Nephron progenitor cell (in vitro differentiated cells): ENCODE results near the gene PARN.
A peak's percentile ranks its signal among the peaks of the same experiment; 100 is the strongest.
"Not testable (repeated sequence)": the region's sequence is repeated elsewhere in the genome, so short reads cannot be mapped to it uniquely, and the experiment has no call there.

ENCODE experiments used
- DNase-seq: peaks from one replicate; pipeline ENCODE4 v3.0.0; 2021
- H3K27ac Mint-ChIP-seq: 2 replicates; pipeline ENCODE4 v1.8.0; 2021; ENCODE audit warnings: mild to moderate bottlenecking, moderate library complexity, mixed read lengths
- H3K27me3 Mint-ChIP-seq: 2 replicates; pipeline ENCODE4 v1.8.0; 2021; ENCODE audit warnings: mild to moderate bottlenecking, low read depth, mixed read lengths; ENCODE audit not compliant: poor library complexity
- H3K36me3 Mint-ChIP-seq: 2 replicates; pipeline ENCODE4 v1.8.0; 2021; ENCODE audit warnings: low read depth, mixed read lengths
- H3K4me1 Mint-ChIP-seq: 2 replicates; pipeline ENCODE4 v1.8.0; 2021; ENCODE audit warnings: mixed read lengths
- H3K4me3 Mint-ChIP-seq: 2 replicates; pipeline ENCODE4 v1.8.0; 2021; ENCODE audit warnings: mild to moderate bottlenecking, moderate library complexity, mixed read lengths
- H3K9me3 Mint-ChIP-seq: 2 replicates; pipeline ENCODE4 v1.8.0; 2021; ENCODE audit warnings: mild to moderate bottlenecking, moderate library complexity, mixed read lengths
- CTCF ChIP-seq: fragments of 200-600 bp; sonication (generic); IDR thresholded peaks from 2 replicates; pipeline ENCODE4 v1.5.0; 2021; ENCODE audit warnings: antibody characterized with exemption

The PARN gene

GRCh38 chr16:14635395-14636165 is 5.5 kb upstream of the PARN start:
- Mint-ChIP-seq H3K27ac (no peak overlapping the region), H3K4me1 (peaks cover 40% of the 10 kb centered on the region), H3K36me3 (peaks cover 11% of the 10 kb centered on the region), H3K9me3 (no peaks in the 10 kb centered on the region), H3K27me3 (no peaks in the 10 kb centered on the region), H3K4me3 (peak overlapping the region; percentile 24)
- no peak for DNase-seq
- no peak for TF ChIP-seq CTCF

GRCh38 chr16:14634389-14634725 is 4.3 kb upstream of the PARN start:
- Mint-ChIP-seq H3K36me3 (peaks cover 9% of the 10 kb centered on the region), H3K27me3 (no peaks in the 10 kb centered on the region), H3K4me1 (peaks cover 47% of the 10 kb centered on the region), H3K4me3 (peak overlapping the region; percentile 99), H3K9me3 (peaks cover 4% of the 10 kb centered on the region), H3K27ac (no peak overlapping the region)
- TF ChIP-seq CTCF, result no peak
- no peak for DNase-seq

GRCh38 chr16:14632693-14633569 is 2.9 kb upstream of the PARN start, which contains the start of gene BFAR:
Gene BFAR (plus strand): TSS chr16:14632951. CDS start chr16:14644347, 11,396 bp downstream.
- no peak for TF ChIP-seq CTCF
- Mint-ChIP-seq H3K36me3 (peaks cover 9% of the 10 kb centered on the region), H3K27me3 (no peaks in the 10 kb centered on the region), H3K4me1 (peaks cover 55% of the 10 kb centered on the region), H3K27ac (peak within 1 kb of the TSS; percentile 98), H3K9me3 (peaks cover 4% of the 10 kb centered on the region), H3K4me3 (peak within 1 kb of the TSS; percentile 99)
- peak; percentile 99 for DNase-seq

GRCh38 chr16:14630620-14631330 is 715 bp upstream of the PARN start:
- not testable (repeated sequence) for DNase-seq, H3K9me3 Mint-ChIP-seq, H3K27me3 Mint-ChIP-seq
- Mint-ChIP-seq H3K4me1 (peaks cover 41% of the 10 kb centered on the region), H3K36me3 (peaks cover 28% of the 10 kb centered on the region), H3K27ac (peak overlapping the region; percentile 96), H3K4me3 (peak overlapping the region; percentile 99)

GRCh38 chr16:14629612-14629918 is 495 bp downstream of the PARN start:
- Mint-ChIP-seq H3K4me3 (peak overlapping the region; percentile 98), H3K9me3 (peaks cover 4% of the 10 kb centered on the region), H3K27ac (peak overlapping the region; percentile 98), H3K4me1 (peaks cover 28% of the 10 kb centered on the region), H3K27me3 (no peaks in the 10 kb centered on the region), H3K36me3 (peaks cover 34% of the 10 kb centered on the region)
- DNase-seq, result no peak
- TF ChIP-seq CTCF, result no peak
